ENCODE measurements around the gene BIRC5. TPM values are rescaled to one million over a fixed set of nuclear protein-coding genes. Genes with fewer than 3 reads are reported as not detected.
"Not testable (repeated sequence)": the region's sequence is repeated elsewhere in the genome, so short reads cannot be mapped to it uniquely, and the experiment has no call there.

The BIRC5 gene
- total and polyA plus RNA-seq, 12 donors = 0.13 to 7.6 (median 0.61) TPM; not detected in 2

GRCh38 chr17:78168242-78168902, 45.7 kb upstream of the BIRC5 start, which contains the start of gene SYNGR2:
SYNGR2 (plus strand) TSS chr17:78168581; CDS start chr17:78168617, 36 bp downstream.
- DNase-seq (peak; percentile 79 to 88), ATAC-seq (peak; percentile 38 to 89 (median 60))
- Histone ChIP-seq H3K27ac (peak within 1 kb of the TSS; percentile 82 to 94 (median 91)), H3K9me3 (no peaks in the 10 kb centered on the region), H3K27me3 (no peaks in the 10 kb centered on the region), H3K4me3 (peak within 1 kb of the TSS; percentile 36 to 78 (median 69)), H3K4me1 (peaks cover 17 to 50% (median 35%) of the 10 kb centered on the region in 9 donors), H3K36me3 (peaks cover 0 to 28% (median 10%) of the 10 kb centered on the region in 9 donors)
- WGBS, 2 donors = 0% methylated on average over 42 to 84 of the region's 84 CpGs
- intact Hi-C loops (cut with DNase I) = loop anchor here in 1 of 10 donors (2.0 kb wide), 1 partner anchor 40 kb away; the partner anchor contains the start of gene TMC6
- no peak for TF ChIP-seq CTCF (IDR thresholded peaks at IDR 0.05)

- ATAC-seq (peak in 7 of 8 donors; percentile 11 to 52 (median 34)), DNase-seq (peak; percentile 58 to 68)
- Histone ChIP-seq H3K36me3 (peaks cover 0 to 35% (median 10%) of the 10 kb centered on the region in 9 donors), H3K4me1 (peaks cover 23 to 58% (median 43%) of the 10 kb centered on the region in 9 donors), H3K4me3 (peak overlapping the region; percentile 36 to 78 (median 69)), H3K9me3 (no peaks in the 10 kb centered on the region), H3K27me3 (no peaks in the 10 kb centered on the region), H3K27ac (peak overlapping the region; percentile 82 to 94 (median 91))
- intact Hi-C loops (cut with DNase I) = loop anchor here in 1 of 10 donors (2.0 kb wide), 1 partner anchor 40 kb away; the partner anchor contains the start of gene TMC6
- 9 to 11% methylated on average over 29 to 38 of the region's 38 CpGs for WGBS, 2 donors
- no peak for TF ChIP-seq CTCF (IDR thresholded peaks at IDR 0.05)
Measured at GRCh38 chr17:78168903-78169793, 44.9 kb upstream of the BIRC5 start.

GRCh38 chr17:78170692-78171590, 43.1 kb upstream of the BIRC5 start:
- peak overlapping the region in 7 of 10 donors; percentile 82 to 94 (median 89) for H3K27ac ChIP-seq
- 82 to 85% methylated on average over 31 of the region's 31 CpGs for WGBS, 2 donors
- intact Hi-C loops (cut with DNase I) = loop anchor here in 4 of 10 donors (5.0 to 10.0 kb wide), 2 partner anchors 44 to 146 kb away; partner anchors contain the start of gene TMC6 (in 3 of the 4)
- no peaks in the 10 kb centered on the region for H3K27me3 ChIP-seq
- ATAC-seq (no peak), DNase-seq (no peak)
- H3K4me3 ChIP-seq = no peak overlapping the region
- H3K9me3 ChIP-seq = no peaks in the 10 kb centered on the region
- H3K36me3 ChIP-seq = peaks cover 0 to 38% (median 10%) of the 10 kb centered on the region in 9 donors
- peaks cover 33 to 76% (median 61%) of the 10 kb centered on the region in 9 donors for H3K4me1 ChIP-seq
- no peak for TF ChIP-seq CTCF (IDR thresholded peaks at IDR 0.05)

GRCh38 chr17:78171591-78172248, 42.3 kb upstream of the BIRC5 start:
- Histone ChIP-seq H3K36me3 (peaks cover 0 to 38% (median 10%) of the 10 kb centered on the region in 9 donors), H3K27ac (peak overlapping the region; percentile 80 to 94 (median 88)), H3K4me3 (peak overlapping the region in 2 of 10 donors; percentile 8 to 27), H3K4me1 (peaks cover 39 to 84% (median 68%) of the 10 kb centered on the region in 9 donors)
- H3K9me3 ChIP-seq, ATAC-seq, H3K27me3 ChIP-seq, DNase-seq: not testable (repeated sequence)
- 78 to 84% methylated on average over 19 of the region's 19 CpGs for WGBS, 2 donors
- intact Hi-C loops (cut with DNase I) = loop anchor here in 4 of 10 donors (5.0 to 10.0 kb wide), 2 partner anchors 44 to 147 kb away; partner anchors contain the start of gene TMC6 (in 3 of the 4)
